ENCODE results near the gene MLH3. TPM values are rescaled to one million over a fixed set of nuclear protein-coding genes. Genes with fewer than 3 reads are reported as not detected.

MLH3 gene
- polyA plus RNA-seq, 1 donor (not counting 4 experiments of a cell fraction or from before 2014, with no cell fraction given), result 13.0 TPM

DNA sequence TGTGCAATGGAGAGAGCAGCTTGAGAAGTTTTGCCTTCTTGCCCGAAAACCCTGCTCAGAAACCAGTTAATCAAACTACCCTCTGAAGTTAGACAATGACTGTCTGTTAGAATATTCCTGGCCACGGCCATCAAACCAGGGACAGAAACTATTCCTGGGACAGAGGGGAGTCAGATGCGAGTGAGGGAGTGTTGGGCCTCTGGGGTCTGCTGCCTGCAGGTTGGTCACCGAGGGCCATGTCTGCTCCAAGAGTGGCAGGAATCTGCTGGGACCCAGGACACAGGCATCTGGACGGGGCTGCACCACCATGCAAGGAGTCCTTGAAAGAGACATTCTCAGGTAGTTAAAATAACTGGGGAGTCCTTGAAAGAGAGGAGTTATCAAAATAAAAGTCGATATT is 65.5 kb downstream of the MLH3 start:
- no peak overlapping the region for H3K9ac ChIP-seq (ENCODE audit: control insufficient read depth, extremely low read depth, insufficient read depth, low read length)
- FAIRE-seq (no peak), DNase-seq (ENCODE audit: low read depth, low spot score) (no peak)
- no peaks in the 10 kb centered on the region for H3K9me3 ChIP-seq (ENCODE audit: control insufficient read depth, low read depth, low read length)
- no peaks in the 10 kb centered on the region for H4K20me1 ChIP-seq (ENCODE audit: control insufficient read depth, extremely low read depth, insufficient read depth, low read length)
- H2AFZ ChIP-seq (ENCODE audit: control insufficient read depth, low read length), result no peak overlapping the region
- H3K9me1 ChIP-seq (ENCODE audit: control insufficient read depth, extremely low read depth, insufficient read depth, low read length), result no peaks in the 10 kb centered on the region
- no peaks in the 10 kb centered on the region for H3K27me3 ChIP-seq (ENCODE audit: control insufficient read depth, extremely low read depth, insufficient read depth, low read length)
- H3K4me1 ChIP-seq (ENCODE audit: control insufficient read depth, extremely low read depth, insufficient read depth, low read length), result peaks cover 28% of the 10 kb centered on the region
- H3K4me2 ChIP-seq (ENCODE audit: control insufficient read depth, extremely low read depth, insufficient read depth, low read depth, low read length), result no peak overlapping the region
- TF ChIP-seq, protein P1, sequence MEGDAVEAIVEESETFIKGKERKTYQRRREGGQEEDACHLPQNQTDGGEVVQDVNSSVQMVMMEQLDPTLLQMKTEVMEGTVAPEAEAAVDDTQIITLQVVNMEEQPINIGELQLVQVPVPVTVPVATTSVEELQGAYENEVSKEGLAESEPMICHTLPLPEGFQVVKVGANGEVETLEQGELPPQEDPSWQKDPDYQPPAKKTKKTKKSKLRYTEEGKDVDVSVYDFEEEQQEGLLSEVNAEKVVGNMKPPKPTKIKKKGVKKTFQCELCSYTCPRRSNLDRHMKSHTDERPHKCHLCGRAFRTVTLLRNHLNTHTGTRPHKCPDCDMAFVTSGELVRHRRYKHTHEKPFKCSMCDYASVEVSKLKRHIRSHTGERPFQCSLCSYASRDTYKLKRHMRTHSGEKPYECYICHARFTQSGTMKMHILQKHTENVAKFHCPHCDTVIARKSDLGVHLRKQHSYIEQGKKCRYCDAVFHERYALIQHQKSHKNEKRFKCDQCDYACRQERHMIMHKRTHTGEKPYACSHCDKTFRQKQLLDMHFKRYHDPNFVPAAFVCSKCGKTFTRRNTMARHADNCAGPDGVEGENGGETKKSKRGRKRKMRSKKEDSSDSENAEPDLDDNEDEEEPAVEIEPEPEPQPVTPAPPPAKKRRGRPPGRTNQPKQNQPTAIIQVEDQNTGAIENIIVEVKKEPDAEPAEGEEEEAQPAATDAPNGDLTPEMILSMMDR (optimal IDR thresholded peaks at IDR 0.05 in 1 of 3, IDR thresholded peaks at IDR 0.05 in 1 of 3, conservative IDR thresholded peaks at IDR 0.05 in 1 of 3; ENCODE audit: extremely low read depth in 1 of 3, insufficient read depth in 2 of 3, low read length in 3 of 3), result no peak
- TF ChIP-seq EZH2 (IDR thresholded peaks at IDR 0.05; ENCODE audit: low read length), result no peak
- dilution Hi-C loops (cut with MboI; ENCODE audit: extremely low pct_ligation_motif_present, low sequenced_read_pairs), result no loop called here
- no peaks in the 10 kb centered on the region for H3K79me2 ChIP-seq (ENCODE audit: control insufficient read depth, insufficient read depth, low read length)
- H3K4me3 ChIP-seq (ENCODE audit: control insufficient read depth in 2 of 3, extremely low read depth in 1 of 3, insufficient read depth in 2 of 3, low read depth in 1 of 3, low read length in 3 of 3), result no peak overlapping the region
- no peaks in the 10 kb centered on the region for H3K36me3 ChIP-seq (ENCODE audit: control insufficient read depth in 2 of 2, extremely low read depth in 1 of 2, insufficient read depth in 2 of 2, low read length in 2 of 2)
- H3K27ac ChIP-seq (ENCODE audit: control insufficient read depth, insufficient read depth, low read length), result no peak overlapping the region

DNA sequence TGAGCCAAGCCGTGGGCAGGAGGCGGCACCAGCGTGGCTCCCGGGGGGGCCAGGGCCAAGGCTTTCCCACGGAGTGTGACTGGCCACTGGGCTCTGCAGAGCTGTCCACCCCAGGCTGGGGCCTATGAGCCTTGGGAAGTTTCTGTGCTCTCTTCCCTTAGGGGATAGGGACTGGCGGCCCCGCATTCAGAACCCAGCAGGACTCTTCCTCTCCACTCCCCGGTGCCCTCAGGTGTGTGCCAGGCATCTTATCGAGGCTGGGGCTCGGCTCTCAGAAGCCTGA is 66.3 kb downstream of the MLH3 start:
- H2AFZ ChIP-seq (ENCODE audit: control insufficient read depth, low read length), result no peak overlapping the region
- H3K9ac ChIP-seq (ENCODE audit: control insufficient read depth, extremely low read depth, insufficient read depth, low read length), result no peak overlapping the region
- no peaks in the 10 kb centered on the region for H3K9me3 ChIP-seq (ENCODE audit: control insufficient read depth, low read depth, low read length)
- H3K9me1 ChIP-seq (ENCODE audit: control insufficient read depth, extremely low read depth, insufficient read depth, low read length), result no peaks in the 10 kb centered on the region
- H3K4me1 ChIP-seq (ENCODE audit: control insufficient read depth, extremely low read depth, insufficient read depth, low read length), result peaks cover 30% of the 10 kb centered on the region
- no peaks in the 10 kb centered on the region for H3K27me3 ChIP-seq (ENCODE audit: control insufficient read depth, extremely low read depth, insufficient read depth, low read length)
- no peaks in the 10 kb centered on the region for H3K79me2 ChIP-seq (ENCODE audit: control insufficient read depth, insufficient read depth, low read length)
- H3K4me2 ChIP-seq (ENCODE audit: control insufficient read depth, extremely low read depth, insufficient read depth, low read depth, low read length), result no peak overlapping the region
- no peak overlapping the region for H3K4me3 ChIP-seq (ENCODE audit: control insufficient read depth in 2 of 3, extremely low read depth in 1 of 3, insufficient read depth in 2 of 3, low read depth in 1 of 3, low read length in 3 of 3)
- H4K20me1 ChIP-seq (ENCODE audit: control insufficient read depth, extremely low read depth, insufficient read depth, low read length), result no peaks in the 10 kb centered on the region
- no peak for FAIRE-seq
- H3K36me3 ChIP-seq (ENCODE audit: control insufficient read depth in 2 of 2, extremely low read depth in 1 of 2, insufficient read depth in 2 of 2, low read length in 2 of 2), result no peaks in the 10 kb centered on the region
- DNase-seq (ENCODE audit: low read depth, low spot score), result no peak
- dilution Hi-C loops (cut with MboI; ENCODE audit: extremely low pct_ligation_motif_present, low sequenced_read_pairs), result no loop called here
- no peak overlapping the region for H3K27ac ChIP-seq (ENCODE audit: control insufficient read depth, insufficient read depth, low read length)
- TF ChIP-seq, protein P1 (optimal IDR thresholded peaks at IDR 0.05 in 1 of 3, IDR thresholded peaks at IDR 0.05 in 1 of 3, conservative IDR thresholded peaks at IDR 0.05 in 1 of 3; ENCODE audit: extremely low read depth in 1 of 3, insufficient read depth in 2 of 3, low read length in 3 of 3), result no peak
- TF ChIP-seq EZH2 (IDR thresholded peaks at IDR 0.05; ENCODE audit: low read length), result no peak

All from keratinocyte (primary cell).